Liver (tissue), 9 donors: ENCODE data around the gene AEBP1. TPM values are rescaled to one million over a fixed set of nuclear protein-coding genes. Genes with fewer than 3 reads are reported as not detected.
A peak's percentile ranks its signal among the peaks of the same experiment; 100 is the strongest.

ENCODE experiments used
- DNase-seq: peaks from one replicate; pipeline ENCODE4 v3.0.0-alpha.2; 2017; ENCODE audit warnings: low spot score
- H3K27ac ChIP-seq, 2 donors: one replicate each; pipeline ENCODE4 v1.7.0; 2013; ENCODE audit warnings: inconsistent platforms in 2 of 2, low read length in 2 of 2, control low read depth in 1 of 2, low read depth in 1 of 2, mild to moderate bottlenecking in 1 of 2
- H3K27me3 ChIP-seq, 4 donors: one replicate each; pipeline versions ENCODE4 v1.6.1 to v1.7.0; 2013; ENCODE audit warnings: low read length in 3 of 4, inconsistent platforms in 1 of 4, mild to moderate bottlenecking in 1 of 4, moderate library complexity in 1 of 4; ENCODE audit not compliant: control insufficient read depth in 4 of 4, insufficient read depth in 4 of 4
- H3K36me3 ChIP-seq, 4 donors: one replicate each; pipeline versions ENCODE4 v1.6.1 to v1.7.0; 2013; ENCODE audit warnings: low read length in 3 of 4, mild to moderate bottlenecking in 3 of 4, low read depth in 1 of 4, moderate library complexity in 1 of 4; ENCODE audit not compliant: control insufficient read depth in 4 of 4, insufficient read depth in 3 of 4
- H3K4me1 ChIP-seq, 4 donors: one replicate each; pipeline versions ENCODE4 v1.6.1 to v1.7.0; 2013; ENCODE audit warnings: low read length in 3 of 4, mild to moderate bottlenecking in 3 of 4, moderate library complexity in 1 of 4; ENCODE audit not compliant: control insufficient read depth in 4 of 4, insufficient read depth in 4 of 4
- H3K4me3 ChIP-seq, 3 donors: one replicate each; pipeline versions ENCODE4 v1.6.1 to v1.7.0; 2013; ENCODE audit warnings: low read length in 3 of 3, control low read depth in 1 of 3, low read depth in 1 of 3, mild to moderate bottlenecking in 1 of 3
- H3K9ac ChIP-seq, 2 donors: one replicate each; pipeline ENCODE4 v1.7.0; 2013; ENCODE audit warnings: low read length in 2 of 2, mild to moderate bottlenecking in 2 of 2, moderate library complexity in 2 of 2, control low read depth in 1 of 2, low read depth in 1 of 2
- H3K9me3 ChIP-seq, 4 donors: one replicate each; pipeline versions ENCODE4 v1.6.1 to v1.7.0; 2013; ENCODE audit warnings: low read length in 3 of 4; ENCODE audit not compliant: control insufficient read depth in 4 of 4
- EGR1 ChIP-seq, 2 donors: IDR thresholded peaks; 2 replicates each; pipeline ENCODE4 v1.6.1; 2016 to 2018; ENCODE audit warnings: antibody characterized with exemption in 2 of 2, low read depth in 2 of 2
- FOXA2 ChIP-seq: IDR thresholded peaks from 2 replicates; pipeline ENCODE4 v1.6.1; 2016; ENCODE audit warnings: antibody characterized with exemption
- GABPA ChIP-seq, 2 donors: IDR thresholded peaks in 1 of 2; conservative IDR thresholded peaks in 1 of 2; 2 replicates each; pipeline ENCODE4 v1.6.1; 2016; ENCODE audit warnings: antibody characterized with exemption in 2 of 2, mild to moderate bottlenecking in 1 of 2, moderate library complexity in 1 of 2
- HNF4A ChIP-seq, 2 donors: conservative IDR thresholded peaks; 2 replicates each; pipeline ENCODE4 v1.6.1; 2016; ENCODE audit warnings: antibody characterized with exemption in 2 of 2, mild to moderate bottlenecking in 2 of 2
- HNF4G ChIP-seq: IDR thresholded peaks from 2 replicates; pipeline ENCODE4 v1.6.1; 2016; ENCODE audit warnings: antibody characterized with exemption
- NR2F2 ChIP-seq: IDR thresholded peaks from 2 replicates; pipeline ENCODE4 v1.6.1; 2016; ENCODE audit warnings: antibody characterized with exemption
- RAD21 ChIP-seq, 2 donors: IDR thresholded peaks; 2 replicates each; pipeline ENCODE4 v1.6.1; 2016; ENCODE audit warnings: antibody characterized with exemption in 2 of 2, mild to moderate bottlenecking in 2 of 2
- RXRA ChIP-seq, 2 donors: IDR thresholded peaks; 2 replicates each; pipeline ENCODE4 v1.6.1; 2017 to 2018; ENCODE audit warnings: antibody characterized with exemption in 2 of 2, mild to moderate bottlenecking in 1 of 2
- SP1 ChIP-seq: IDR thresholded peaks from 2 replicates; pipeline ENCODE4 v1.6.1; 2018; ENCODE audit warnings: antibody characterized with exemption, mild to moderate bottlenecking
- TAF1 ChIP-seq: conservative IDR thresholded peaks from 2 replicates; pipeline ENCODE4 v1.6.1; 2016; ENCODE audit warnings: antibody characterized with exemption, mild to moderate bottlenecking
- ZBTB33 ChIP-seq: IDR thresholded peaks from 2 replicates; pipeline ENCODE4 v1.6.1; 2016; ENCODE audit warnings: antibody characterized with exemption
- WGBS: extraction: QIAGEN DNeasy Blood & Tissue Kit; methylation state at CpG from one replicate; pipeline ENCODE4 v1.1.7; 2013; 5-methylcytosine and 5-hydroxymethylcytosine counted together
- polyA plus RNA-seq, 2 donors: library from polyadenylated mRNA; stranded (reverse) in 1 of 2; unstranded in 1 of 2; fragments of 200-250 nt in 1 of 2; fragments of >200 nt in 1 of 2; fragmentation: Nextera tagmentation in 1 of 2; extraction: Ambion mirVana in 1 of 2; gene quantifications; one replicate each; pipeline versions ENCODE4 v1.2.1 to v1.2.3, GENCODE V29; 2013 to 2015
- total RNA-seq, 2 donors: library from RNA; depleted of rRNA; stranded (reverse); fragments of >200 nt; gene quantifications; one replicate each; pipeline ENCODE4 v1.2.3, GENCODE V29; 2014
- TF ChIP-seq, protein P1 (sequence below): IDR thresholded peaks from 2 replicates; pipeline ENCODE4 v1.6.1; 2016; ENCODE audit warnings: antibody characterized with exemption
- TF ChIP-seq, protein P2 (sequence below): fragments of 150-350 bp; IDR thresholded peaks from 2 replicates; pipeline ENCODE4 v1.5.1; 2017; ENCODE audit warnings: improper control_type of control experiment, low read depth, low read length; ENCODE audit not compliant: missing input control
- TF ChIP-seq, protein P3 (sequence below): IDR thresholded peaks from 2 replicates; pipeline ENCODE4 v1.6.1; 2016; ENCODE audit warnings: antibody characterized with exemption, mild to moderate bottlenecking
- TF ChIP-seq, protein P4 (sequence below): IDR thresholded peaks from 2 replicates; pipeline ENCODE4 v1.6.1; 2016; ENCODE audit warnings: antibody characterized with exemption
- donor health status: healthy.
- donor health status: healthy.
- donor health status: healthy.
- donor health status: healthy.
- donor health status: healthy.

Gene AEBP1
- total and polyA plus RNA-seq, 4 donors = 3.4 to 13.3 (median 7.7) TPM

DNA sequence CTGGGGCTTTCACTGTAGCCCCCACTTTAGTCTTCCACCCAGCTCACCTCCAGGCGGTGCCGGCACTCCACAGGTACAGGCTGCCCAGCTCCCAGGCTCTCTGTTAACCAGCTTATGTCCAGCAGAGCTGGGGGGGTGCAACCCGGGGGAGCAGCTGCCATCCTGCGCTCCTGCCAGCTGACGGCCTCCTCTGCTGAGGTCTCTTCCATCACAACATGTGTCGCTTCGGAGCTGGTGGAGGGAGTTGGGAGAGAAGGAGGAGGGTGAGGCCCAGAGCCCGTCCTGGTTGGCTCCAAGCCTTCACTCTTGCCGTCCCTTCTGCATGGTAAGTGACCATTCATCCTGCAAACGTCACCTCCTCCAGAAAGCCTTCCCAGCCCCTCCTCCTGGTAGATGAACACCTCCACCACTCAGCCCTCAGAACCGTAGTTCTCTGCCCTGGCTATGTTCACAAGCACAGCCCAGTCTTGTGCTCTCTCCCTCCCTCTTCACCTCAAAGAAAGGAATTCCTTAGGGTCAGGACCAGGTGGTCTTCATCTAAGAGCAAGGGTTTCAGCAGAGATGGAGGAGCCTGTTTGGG is 23.4 kb upstream of the AEBP1 start:
- no peak for DNase-seq
- WGBS = 90% methylated on average over 11 of the region's 11 CpGs
- H3K4me1 ChIP-seq = peaks cover 8 to 46% (median 25%) of the 10 kb centered on the region in 4 donors
- H3K9me3 ChIP-seq = no peaks in the 10 kb centered on the region
- H3K27me3 ChIP-seq = no peaks in the 10 kb centered on the region
- no peak overlapping the region for H3K27ac ChIP-seq
- peak overlapping the region in 1 of 3 donors; percentile 77 for H3K4me3 ChIP-seq
- TF ChIP-seq GABPA (IDR thresholded peaks at IDR 0.05 in 1 of 2, conservative IDR thresholded peaks at IDR 0.05 in 1 of 2) (no peak), ZBTB33 (no peak), RXRA (IDR thresholded peaks at IDR 0.05) (no peak), NR2F2 (no peak), FOXA2 (no peak), HNF4G (no peak), RAD21 (IDR thresholded peaks at IDR 0.05) (no peak), SP1 (no peak), EGR1 (IDR thresholded peaks at IDR 0.05; ENCODE audit: low read depth in 2 of 2) (no peak), TAF1 (no peak), HNF4A (conservative IDR thresholded peaks at IDR 0.05) (no peak)
- TF ChIP-seq, protein P1, sequence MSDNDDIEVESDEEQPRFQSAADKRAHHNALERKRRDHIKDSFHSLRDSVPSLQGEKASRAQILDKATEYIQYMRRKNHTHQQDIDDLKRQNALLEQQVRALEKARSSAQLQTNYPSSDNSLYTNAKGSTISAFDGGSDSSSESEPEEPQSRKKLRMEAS = no peak
- TF ChIP-seq, protein P2, sequence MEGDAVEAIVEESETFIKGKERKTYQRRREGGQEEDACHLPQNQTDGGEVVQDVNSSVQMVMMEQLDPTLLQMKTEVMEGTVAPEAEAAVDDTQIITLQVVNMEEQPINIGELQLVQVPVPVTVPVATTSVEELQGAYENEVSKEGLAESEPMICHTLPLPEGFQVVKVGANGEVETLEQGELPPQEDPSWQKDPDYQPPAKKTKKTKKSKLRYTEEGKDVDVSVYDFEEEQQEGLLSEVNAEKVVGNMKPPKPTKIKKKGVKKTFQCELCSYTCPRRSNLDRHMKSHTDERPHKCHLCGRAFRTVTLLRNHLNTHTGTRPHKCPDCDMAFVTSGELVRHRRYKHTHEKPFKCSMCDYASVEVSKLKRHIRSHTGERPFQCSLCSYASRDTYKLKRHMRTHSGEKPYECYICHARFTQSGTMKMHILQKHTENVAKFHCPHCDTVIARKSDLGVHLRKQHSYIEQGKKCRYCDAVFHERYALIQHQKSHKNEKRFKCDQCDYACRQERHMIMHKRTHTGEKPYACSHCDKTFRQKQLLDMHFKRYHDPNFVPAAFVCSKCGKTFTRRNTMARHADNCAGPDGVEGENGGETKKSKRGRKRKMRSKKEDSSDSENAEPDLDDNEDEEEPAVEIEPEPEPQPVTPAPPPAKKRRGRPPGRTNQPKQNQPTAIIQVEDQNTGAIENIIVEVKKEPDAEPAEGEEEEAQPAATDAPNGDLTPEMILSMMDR = no peak
- TF ChIP-seq, protein P3, sequence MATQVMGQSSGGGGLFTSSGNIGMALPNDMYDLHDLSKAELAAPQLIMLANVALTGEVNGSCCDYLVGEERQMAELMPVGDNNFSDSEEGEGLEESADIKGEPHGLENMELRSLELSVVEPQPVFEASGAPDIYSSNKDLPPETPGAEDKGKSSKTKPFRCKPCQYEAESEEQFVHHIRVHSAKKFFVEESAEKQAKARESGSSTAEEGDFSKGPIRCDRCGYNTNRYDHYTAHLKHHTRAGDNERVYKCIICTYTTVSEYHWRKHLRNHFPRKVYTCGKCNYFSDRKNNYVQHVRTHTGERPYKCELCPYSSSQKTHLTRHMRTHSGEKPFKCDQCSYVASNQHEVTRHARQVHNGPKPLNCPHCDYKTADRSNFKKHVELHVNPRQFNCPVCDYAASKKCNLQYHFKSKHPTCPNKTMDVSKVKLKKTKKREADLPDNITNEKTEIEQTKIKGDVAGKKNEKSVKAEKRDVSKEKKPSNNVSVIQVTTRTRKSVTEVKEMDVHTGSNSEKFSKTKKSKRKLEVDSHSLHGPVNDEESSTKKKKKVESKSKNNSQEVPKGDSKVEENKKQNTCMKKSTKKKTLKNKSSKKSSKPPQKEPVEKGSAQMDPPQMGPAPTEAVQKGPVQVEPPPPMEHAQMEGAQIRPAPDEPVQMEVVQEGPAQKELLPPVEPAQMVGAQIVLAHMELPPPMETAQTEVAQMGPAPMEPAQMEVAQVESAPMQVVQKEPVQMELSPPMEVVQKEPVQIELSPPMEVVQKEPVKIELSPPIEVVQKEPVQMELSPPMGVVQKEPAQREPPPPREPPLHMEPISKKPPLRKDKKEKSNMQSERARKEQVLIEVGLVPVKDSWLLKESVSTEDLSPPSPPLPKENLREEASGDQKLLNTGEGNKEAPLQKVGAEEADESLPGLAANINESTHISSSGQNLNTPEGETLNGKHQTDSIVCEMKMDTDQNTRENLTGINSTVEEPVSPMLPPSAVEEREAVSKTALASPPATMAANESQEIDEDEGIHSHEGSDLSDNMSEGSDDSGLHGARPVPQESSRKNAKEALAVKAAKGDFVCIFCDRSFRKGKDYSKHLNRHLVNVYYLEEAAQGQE = no peak
- TF ChIP-seq, protein P4, sequence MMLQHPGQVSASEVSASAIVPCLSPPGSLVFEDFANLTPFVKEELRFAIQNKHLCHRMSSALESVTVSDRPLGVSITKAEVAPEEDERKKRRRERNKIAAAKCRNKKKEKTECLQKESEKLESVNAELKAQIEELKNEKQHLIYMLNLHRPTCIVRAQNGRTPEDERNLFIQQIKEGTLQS = no peak
- peak overlapping the region in 1 of 2 donors; percentile 10 for H3K9ac ChIP-seq
- peaks cover 5 to 34% (median 15%) of the 10 kb centered on the region in 4 donors for H3K36me3 ChIP-seq
